AG09319 (cell line): ENCODE results near the gene AGPAT3.

Experiments
- DNase-seq: peaks from one replicate; pipeline ENCODE4 v3.0.0-alpha.2; 2010; ENCODE audit warnings: low read depth; ENCODE audit errors: extremely low read depth
- CTCF ChIP-seq: IDR thresholded peaks from 2 replicates; pipeline ENCODE4 v1.5.1; 2011; ENCODE audit warnings: low read depth, mild to moderate bottlenecking, inconsistent platforms, low read length, moderate library complexity

The AGPAT3 gene

GRCh38 chr21:43866659-43867331 is 1.8 kb downstream of the AGPAT3 start:
- DNase-seq, result no peak
- TF ChIP-seq CTCF, result no peak

- TF ChIP-seq CTCF, result no peak
- no peak for DNase-seq
Measured at GRCh38 chr21:43867332-43867703, 2.3 kb downstream of the AGPAT3 start.

GRCh38 chr21:43867948-43868347 is 2.9 kb downstream of the AGPAT3 start:
- TF ChIP-seq CTCF, result no peak
- DNase-seq, result no peak

- DNase-seq, result no peak
- TF ChIP-seq CTCF, result no peak
Measured at GRCh38 chr21:43868461-43868860, 3.4 kb downstream of the AGPAT3 start.

- no peak for TF ChIP-seq CTCF
- no peak for DNase-seq
Measured at GRCh38 chr21:43869486-43870325, 4.7 kb downstream of the AGPAT3 start.

- DNase-seq, result no peak
- no peak for TF ChIP-seq CTCF
Measured at GRCh38 chr21:43871487-43871886, 6.5 kb downstream of the AGPAT3 start.

- no peak for DNase-seq
- no peak for TF ChIP-seq CTCF
Measured at GRCh38 chr21:43872531-43873197, 7.6 kb downstream of the AGPAT3 start.
